Liver (tissue), 9 donors: ENCODE measurements around the gene MTHFSD. TPM values are rescaled to one million over a fixed set of nuclear protein-coding genes. Genes with fewer than 3 reads are reported as not detected.

Experiments
- DNase-seq: peaks from one replicate; pipeline ENCODE4 v3.0.0-alpha.2; 2017; ENCODE audit warnings: low spot score
- H3K27ac ChIP-seq, 2 donors: one replicate each; pipeline ENCODE4 v1.7.0; 2013; ENCODE audit warnings: inconsistent platforms in 2 of 2, low read length in 2 of 2, control low read depth in 1 of 2, low read depth in 1 of 2, mild to moderate bottlenecking in 1 of 2
- H3K27me3 ChIP-seq, 4 donors: one replicate each; pipeline versions ENCODE4 v1.6.1 to v1.7.0; 2013; ENCODE audit warnings: low read length in 3 of 4, inconsistent platforms in 1 of 4, mild to moderate bottlenecking in 1 of 4, moderate library complexity in 1 of 4; ENCODE audit not compliant: control insufficient read depth in 4 of 4, insufficient read depth in 4 of 4
- H3K36me3 ChIP-seq, 4 donors: one replicate each; pipeline versions ENCODE4 v1.6.1 to v1.7.0; 2013; ENCODE audit warnings: low read length in 3 of 4, mild to moderate bottlenecking in 3 of 4, low read depth in 1 of 4, moderate library complexity in 1 of 4; ENCODE audit not compliant: control insufficient read depth in 4 of 4, insufficient read depth in 3 of 4
- H3K4me1 ChIP-seq, 4 donors: one replicate each; pipeline versions ENCODE4 v1.6.1 to v1.7.0; 2013; ENCODE audit warnings: low read length in 3 of 4, mild to moderate bottlenecking in 3 of 4, moderate library complexity in 1 of 4; ENCODE audit not compliant: control insufficient read depth in 4 of 4, insufficient read depth in 4 of 4
- H3K4me3 ChIP-seq, 3 donors: one replicate each; pipeline versions ENCODE4 v1.6.1 to v1.7.0; 2013; ENCODE audit warnings: low read length in 3 of 3, control low read depth in 1 of 3, low read depth in 1 of 3, mild to moderate bottlenecking in 1 of 3
- H3K9ac ChIP-seq, 2 donors: one replicate each; pipeline ENCODE4 v1.7.0; 2013; ENCODE audit warnings: low read length in 2 of 2, mild to moderate bottlenecking in 2 of 2, moderate library complexity in 2 of 2, control low read depth in 1 of 2, low read depth in 1 of 2
- H3K9me3 ChIP-seq, 4 donors: one replicate each; pipeline versions ENCODE4 v1.6.1 to v1.7.0; 2013; ENCODE audit warnings: low read length in 3 of 4; ENCODE audit not compliant: control insufficient read depth in 4 of 4
- CTCF ChIP-seq: fragments of 150-350 bp; IDR thresholded peaks from 2 replicates; pipeline ENCODE4 v1.5.1; 2017; ENCODE audit warnings: improper control_type of control experiment, low read depth, low read length; ENCODE audit not compliant: missing input control
- EGR1 ChIP-seq, 2 donors: IDR thresholded peaks; 2 replicates each; pipeline ENCODE4 v1.6.1; 2016 to 2018; ENCODE audit warnings: antibody characterized with exemption in 2 of 2, low read depth in 2 of 2
- FOXA1 ChIP-seq: IDR thresholded peaks from 2 replicates; pipeline ENCODE4 v1.6.1; 2016; ENCODE audit warnings: antibody characterized with exemption
- FOXA2 ChIP-seq: IDR thresholded peaks from 2 replicates; pipeline ENCODE4 v1.6.1; 2016; ENCODE audit warnings: antibody characterized with exemption
- GABPA ChIP-seq, 2 donors: IDR thresholded peaks in 1 of 2; conservative IDR thresholded peaks in 1 of 2; 2 replicates each; pipeline ENCODE4 v1.6.1; 2016; ENCODE audit warnings: antibody characterized with exemption in 2 of 2, mild to moderate bottlenecking in 1 of 2, moderate library complexity in 1 of 2
- HNF4A ChIP-seq, 2 donors: conservative IDR thresholded peaks; 2 replicates each; pipeline ENCODE4 v1.6.1; 2016; ENCODE audit warnings: antibody characterized with exemption in 2 of 2, mild to moderate bottlenecking in 2 of 2
- HNF4G ChIP-seq: IDR thresholded peaks from 2 replicates; pipeline ENCODE4 v1.6.1; 2016; ENCODE audit warnings: antibody characterized with exemption
- JUND ChIP-seq, 2 donors: IDR thresholded peaks; 2 replicates each; pipeline ENCODE4 v1.6.1; 2016; ENCODE audit warnings: antibody characterized with exemption in 2 of 2
- NR2F2 ChIP-seq: IDR thresholded peaks from 2 replicates; pipeline ENCODE4 v1.6.1; 2016; ENCODE audit warnings: antibody characterized with exemption
- RXRA ChIP-seq, 2 donors: IDR thresholded peaks; 2 replicates each; pipeline ENCODE4 v1.6.1; 2017 to 2018; ENCODE audit warnings: antibody characterized with exemption in 2 of 2, mild to moderate bottlenecking in 1 of 2
- SP1 ChIP-seq: IDR thresholded peaks from 2 replicates; pipeline ENCODE4 v1.6.1; 2018; ENCODE audit warnings: antibody characterized with exemption, mild to moderate bottlenecking
- TAF1 ChIP-seq: conservative IDR thresholded peaks from 2 replicates; pipeline ENCODE4 v1.6.1; 2016; ENCODE audit warnings: antibody characterized with exemption, mild to moderate bottlenecking
- YY1 ChIP-seq: IDR thresholded peaks from 2 replicates; pipeline ENCODE4 v1.6.1; 2016; ENCODE audit warnings: antibody characterized with exemption, mild to moderate bottlenecking
- ZBTB33 ChIP-seq: IDR thresholded peaks from 2 replicates; pipeline ENCODE4 v1.6.1; 2016; ENCODE audit warnings: antibody characterized with exemption
- WGBS: extraction: QIAGEN DNeasy Blood & Tissue Kit; methylation state at CpG from one replicate; pipeline ENCODE4 v1.1.7; 2013; 5-methylcytosine and 5-hydroxymethylcytosine counted together
- polyA plus RNA-seq, 2 donors: library from polyadenylated mRNA; stranded (reverse) in 1 of 2; unstranded in 1 of 2; fragments of 200-250 nt in 1 of 2; fragments of >200 nt in 1 of 2; fragmentation: Nextera tagmentation in 1 of 2; extraction: Ambion mirVana in 1 of 2; gene quantifications; one replicate each; pipeline versions ENCODE4 v1.2.1 to v1.2.3, GENCODE V29; 2013 to 2015
- total RNA-seq, 2 donors: library from RNA; depleted of rRNA; stranded (reverse); fragments of >200 nt; gene quantifications; one replicate each; pipeline ENCODE4 v1.2.3, GENCODE V29; 2014
- TF ChIP-seq, protein P1 (sequence below): IDR thresholded peaks from 2 replicates; pipeline ENCODE4 v1.6.1; 2016; ENCODE audit warnings: antibody characterized with exemption, mild to moderate bottlenecking
- TF ChIP-seq, protein P2 (sequence below): IDR thresholded peaks from 2 replicates; pipeline ENCODE4 v1.6.1; 2016; ENCODE audit warnings: antibody characterized with exemption
- TF ChIP-seq, protein P3 (sequence below): IDR thresholded peaks from 2 replicates; pipeline ENCODE4 v1.6.1; 2016; ENCODE audit warnings: antibody characterized with exemption
- donor health status: healthy.
- donor health status: healthy.
- donor health status: healthy.
- donor health status: healthy.
- donor health status: healthy.

The MTHFSD gene
- total and polyA plus RNA-seq, 4 donors = 4.6 to 8.1 (median 6.5) TPM

- peaks cover 0 to 6% (median 0%) of the 10 kb centered on the region in 4 donors for H3K4me1 ChIP-seq
- no peak for DNase-seq
- peaks cover 0 to 4% (median 0%) of the 10 kb centered on the region in 4 donors for H3K9me3 ChIP-seq
- H3K4me3 ChIP-seq = no peak overlapping the region
- H3K27me3 ChIP-seq = peaks cover 5 to 25% (median 11%) of the 10 kb centered on the region in 4 donors
- no peak overlapping the region for H3K27ac ChIP-seq
- no peaks in the 10 kb centered on the region for H3K36me3 ChIP-seq
- H3K9ac ChIP-seq = no peak overlapping the region
- 25% methylated on average over 9 of the region's 9 CpGs for WGBS
- TF ChIP-seq, protein P1, sequence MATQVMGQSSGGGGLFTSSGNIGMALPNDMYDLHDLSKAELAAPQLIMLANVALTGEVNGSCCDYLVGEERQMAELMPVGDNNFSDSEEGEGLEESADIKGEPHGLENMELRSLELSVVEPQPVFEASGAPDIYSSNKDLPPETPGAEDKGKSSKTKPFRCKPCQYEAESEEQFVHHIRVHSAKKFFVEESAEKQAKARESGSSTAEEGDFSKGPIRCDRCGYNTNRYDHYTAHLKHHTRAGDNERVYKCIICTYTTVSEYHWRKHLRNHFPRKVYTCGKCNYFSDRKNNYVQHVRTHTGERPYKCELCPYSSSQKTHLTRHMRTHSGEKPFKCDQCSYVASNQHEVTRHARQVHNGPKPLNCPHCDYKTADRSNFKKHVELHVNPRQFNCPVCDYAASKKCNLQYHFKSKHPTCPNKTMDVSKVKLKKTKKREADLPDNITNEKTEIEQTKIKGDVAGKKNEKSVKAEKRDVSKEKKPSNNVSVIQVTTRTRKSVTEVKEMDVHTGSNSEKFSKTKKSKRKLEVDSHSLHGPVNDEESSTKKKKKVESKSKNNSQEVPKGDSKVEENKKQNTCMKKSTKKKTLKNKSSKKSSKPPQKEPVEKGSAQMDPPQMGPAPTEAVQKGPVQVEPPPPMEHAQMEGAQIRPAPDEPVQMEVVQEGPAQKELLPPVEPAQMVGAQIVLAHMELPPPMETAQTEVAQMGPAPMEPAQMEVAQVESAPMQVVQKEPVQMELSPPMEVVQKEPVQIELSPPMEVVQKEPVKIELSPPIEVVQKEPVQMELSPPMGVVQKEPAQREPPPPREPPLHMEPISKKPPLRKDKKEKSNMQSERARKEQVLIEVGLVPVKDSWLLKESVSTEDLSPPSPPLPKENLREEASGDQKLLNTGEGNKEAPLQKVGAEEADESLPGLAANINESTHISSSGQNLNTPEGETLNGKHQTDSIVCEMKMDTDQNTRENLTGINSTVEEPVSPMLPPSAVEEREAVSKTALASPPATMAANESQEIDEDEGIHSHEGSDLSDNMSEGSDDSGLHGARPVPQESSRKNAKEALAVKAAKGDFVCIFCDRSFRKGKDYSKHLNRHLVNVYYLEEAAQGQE = no peak
- TF ChIP-seq FOXA2 (no peak), NR2F2 (no peak), CTCF (no peak), HNF4G (no peak), HNF4A (conservative IDR thresholded peaks at IDR 0.05) (no peak), YY1 (no peak), FOXA1 (no peak), TAF1 (no peak), GABPA (IDR thresholded peaks at IDR 0.05 in 1 of 2, conservative IDR thresholded peaks at IDR 0.05 in 1 of 2) (no peak), RXRA (IDR thresholded peaks at IDR 0.05) (no peak), EGR1 (IDR thresholded peaks at IDR 0.05; ENCODE audit: low read depth in 2 of 2) (no peak), ZBTB33 (no peak), JUND (IDR thresholded peaks at IDR 0.05) (no peak), SP1 (no peak)
- TF ChIP-seq, protein P2, sequence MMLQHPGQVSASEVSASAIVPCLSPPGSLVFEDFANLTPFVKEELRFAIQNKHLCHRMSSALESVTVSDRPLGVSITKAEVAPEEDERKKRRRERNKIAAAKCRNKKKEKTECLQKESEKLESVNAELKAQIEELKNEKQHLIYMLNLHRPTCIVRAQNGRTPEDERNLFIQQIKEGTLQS = no peak
- TF ChIP-seq, protein P3, sequence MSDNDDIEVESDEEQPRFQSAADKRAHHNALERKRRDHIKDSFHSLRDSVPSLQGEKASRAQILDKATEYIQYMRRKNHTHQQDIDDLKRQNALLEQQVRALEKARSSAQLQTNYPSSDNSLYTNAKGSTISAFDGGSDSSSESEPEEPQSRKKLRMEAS = no peak
Observed at GRCh38 chr16:86492961-86493629, 61.9 kb downstream of the MTHFSD start.
